GM23338 (cell line): Measurements from ENCODE around the gene TAF1D. TPM values are rescaled to one million over a fixed set of nuclear protein-coding genes. Genes with fewer than 3 reads are reported as not detected.

Experiments used
- ATAC-seq: fragments of 200-7000 bp; cut with Tn5 transposase; 3 replicates; pipeline ENCODE4 v1.9.1; 2020
- DNase-seq: peaks from one replicate; pipeline ENCODE4 v3.0.0-alpha.2; 2015; ENCODE audit warnings: low spot score
- H2AFZ ChIP-seq: fragments of 200-600 bp; sonication (generic); 2 replicates; pipeline ENCODE4 v1.8.0; 2016; ENCODE audit warnings: antibody characterized with exemption, mild to moderate bottlenecking, moderate library complexity
- H3F3A ChIP-seq: fragments of 200-600 bp; sonication (generic); replicated peaks from 2 replicates; pipeline ENCODE4 v1.8.0; 2017; ENCODE audit warnings: antibody characterized with exemption, mixed run types, low read depth
- H3K27ac ChIP-seq: fragments of 200-600 bp; sonication (generic); 2 replicates; pipeline ENCODE4 v1.6.1; 2016; ENCODE audit warnings: low read depth
- H3K27me3 ChIP-seq: fragments of 200-600 bp; sonication (generic); 2 replicates; pipeline ENCODE4 v1.8.0; 2016; ENCODE audit warnings: mild to moderate bottlenecking, mixed run types, moderate library complexity; ENCODE audit not compliant: insufficient read depth
- H3K36me3 ChIP-seq: fragments of 200-600 bp; sonication (generic); 2 replicates; pipeline ENCODE4 v1.8.0; 2016; ENCODE audit warnings: mild to moderate bottlenecking; ENCODE audit not compliant: insufficient read depth
- H3K4me1 ChIP-seq: fragments of 200-600 bp; sonication (generic); 2 replicates; pipeline ENCODE4 v1.8.0; 2016; ENCODE audit warnings: mild to moderate bottlenecking, moderate library complexity; ENCODE audit not compliant: insufficient read depth
- H3K4me2 ChIP-seq: fragments of 200-600 bp; sonication (generic); 2 replicates; pipeline ENCODE4 v1.7.1; 2017; ENCODE audit warnings: mixed run types
- H3K4me3 ChIP-seq: fragments of 200-600 bp; sonication (generic); 2 replicates; pipeline ENCODE4 v1.6.1; 2016; ENCODE audit warnings: mixed run types
- H3K79me2 ChIP-seq: fragments of 200-600 bp; sonication (generic); replicated peaks from 2 replicates; pipeline ENCODE4 v1.8.0; 2017; ENCODE audit warnings: mild to moderate bottlenecking; ENCODE audit not compliant: insufficient read depth
- H3K9me2 ChIP-seq: fragments of 200-600 bp; sonication (generic); 2 replicates; pipeline ENCODE4 v1.8.0; 2017; ENCODE audit not compliant: insufficient read depth
- H4K20me1 ChIP-seq: fragments of 200-600 bp; sonication (generic); replicated peaks from 2 replicates; pipeline ENCODE4 v1.8.0; 2017; ENCODE audit warnings: mild to moderate bottlenecking; ENCODE audit not compliant: insufficient read depth
- H3K27ac Mint-ChIP-seq: 2 replicates; pipeline ENCODE4 v1.8.0; 2020; ENCODE audit warnings: inconsistent platforms, mild to moderate bottlenecking, moderate library complexity, mixed read lengths
- H3K27me3 Mint-ChIP-seq: 3 replicates; pipeline ENCODE4 v1.8.0; 2022; ENCODE audit warnings: low read depth, mild to moderate bottlenecking, moderate library complexity, mixed read lengths, inconsistent platforms; ENCODE audit not compliant: insufficient read depth, poor library complexity
- H3K36me3 Mint-ChIP-seq: 3 replicates; pipeline ENCODE4 v1.8.0; 2021; ENCODE audit warnings: low read depth, mild to moderate bottlenecking, inconsistent platforms, moderate library complexity, mixed read lengths
- H3K4me1 Mint-ChIP-seq: 3 replicates; pipeline ENCODE4 v1.8.0; 2020; ENCODE audit warnings: mild to moderate bottlenecking, inconsistent platforms, mixed read lengths
- H3K4me3 Mint-ChIP-seq: 3 replicates; pipeline ENCODE4 v1.8.0; 2021; ENCODE audit warnings: moderate library complexity, mild to moderate bottlenecking, inconsistent platforms, mixed read lengths
- H3K9me3 Mint-ChIP-seq: 3 replicates; pipeline ENCODE4 v1.8.0; 2020; ENCODE audit warnings: moderate library complexity, mild to moderate bottlenecking, inconsistent platforms, mixed read lengths
- CREB1 ChIP-seq: fragments of 250-450 bp; sonication (Bioruptor Pico); IDR thresholded peaks from 2 replicates; pipeline ENCODE4 v1.5.0; 2020; ENCODE audit warnings: low read depth, mild to moderate bottlenecking, moderate library complexity
- EZH2 ChIP-seq: fragments of 200-600 bp; sonication (generic); IDR thresholded peaks from one replicate; pipeline ENCODE4 v1.8.0; 2017; ENCODE audit warnings: antibody characterized with exemption, mild to moderate bottlenecking, low read depth; ENCODE audit not compliant: unreplicated experiment
- NANOG ChIP-seq: IDR thresholded peaks from 2 replicates; pipeline ENCODE4 v1.6.1; 2016; ENCODE audit warnings: antibody characterized with exemption, borderline replicate concordance
- POLR2AphosphoS5 ChIP-seq: IDR thresholded peaks from 2 replicates; pipeline ENCODE4 v1.6.1; 2016; ENCODE audit warnings: antibody characterized with exemption, low read depth
- STAT1 ChIP-seq: IDR thresholded peaks from one replicate; pipeline ENCODE4 v1.6.1; 2016; ENCODE audit warnings: antibody characterized with exemption; ENCODE audit not compliant: unreplicated experiment
- ZNF114 ChIP-seq: fragments of 250-450 bp; sonication (Bioruptor Pico); IDR thresholded peaks from 2 replicates; pipeline ENCODE4 v1.5.0; 2020; ENCODE audit warnings: mild to moderate bottlenecking, moderate library complexity
- polyA plus RNA-seq: library from polyadenylated mRNA; unstranded; fragments of >200 nt; fragmentation: Nextera tagmentation; extraction: Ambion mirVana; gene quantifications from 2 replicates; pipeline ENCODE4 v1.2.1, GENCODE V29; 2016
- total RNA-seq: library from RNA; depleted of rRNA; stranded (reverse); fragments of >200 nt; shearing (Covaris generic); gene quantifications from 2 replicates; pipeline ENCODE4 v1.2.3, GENCODE V29; 2014
- TF ChIP-seq, protein P1 (sequence below): fragments of 250-450 bp; sonication (Bioruptor Pico); IDR thresholded peaks from 2 replicates; pipeline ENCODE4 v1.5.0; 2020; ENCODE audit warnings: mild to moderate bottlenecking, moderate library complexity
- TF ChIP-seq, protein P2 (sequence below): IDR thresholded peaks from 2 replicates; pipeline ENCODE4 v1.6.1; 2016; ENCODE audit warnings: antibody characterized with exemption

TAF1D gene
- total and polyA plus RNA-seq, 2 experiments from 2014 or later, result 240 to 246 TPM

DNA sequence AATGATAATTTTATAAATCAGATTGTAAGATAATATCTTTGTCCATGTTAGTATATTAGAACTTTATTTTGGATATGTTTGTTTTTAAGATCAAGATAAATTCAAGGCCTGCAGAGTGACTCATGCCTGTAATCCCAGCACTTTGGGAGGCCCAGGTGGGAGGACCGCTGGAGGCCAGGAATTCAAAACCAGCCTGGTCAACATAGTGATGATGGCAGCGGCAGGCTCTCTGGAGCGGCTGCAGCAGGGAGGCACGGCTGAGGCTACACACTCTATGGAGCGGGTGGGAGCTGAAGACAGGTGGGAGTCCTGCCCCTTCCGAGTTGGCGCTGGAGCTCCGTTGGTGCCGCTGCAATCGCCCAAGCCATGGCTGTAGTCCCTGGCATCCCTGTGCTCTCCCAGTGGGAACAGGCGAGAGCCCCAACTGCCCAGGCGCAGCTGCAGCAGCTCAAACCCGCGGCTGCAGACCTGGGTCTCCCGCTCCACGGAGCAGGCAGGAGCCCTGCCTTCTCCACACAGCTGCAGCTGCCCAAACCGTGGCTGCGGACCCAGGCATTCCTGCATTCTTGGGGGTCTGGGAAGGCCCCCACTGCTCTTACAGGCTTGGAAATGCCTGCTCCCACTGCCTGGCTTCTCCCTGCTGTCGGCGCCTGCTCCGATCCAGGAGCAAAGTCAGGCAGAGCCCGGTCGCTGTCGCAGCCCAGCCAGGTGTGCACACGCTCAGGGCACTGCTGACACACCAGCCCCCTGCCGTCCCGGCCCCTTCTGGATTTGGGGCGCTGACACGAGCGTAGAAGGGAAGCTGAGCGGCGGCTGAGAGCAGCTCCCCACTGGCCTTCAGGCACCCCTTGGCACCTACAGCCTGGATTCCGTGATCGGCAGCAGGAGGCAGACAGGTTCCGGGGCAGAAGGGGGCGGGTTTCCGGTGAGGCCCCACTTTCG is 16.9 kb upstream of the TAF1D start (continued):
- TF ChIP-seq, protein P1, sequence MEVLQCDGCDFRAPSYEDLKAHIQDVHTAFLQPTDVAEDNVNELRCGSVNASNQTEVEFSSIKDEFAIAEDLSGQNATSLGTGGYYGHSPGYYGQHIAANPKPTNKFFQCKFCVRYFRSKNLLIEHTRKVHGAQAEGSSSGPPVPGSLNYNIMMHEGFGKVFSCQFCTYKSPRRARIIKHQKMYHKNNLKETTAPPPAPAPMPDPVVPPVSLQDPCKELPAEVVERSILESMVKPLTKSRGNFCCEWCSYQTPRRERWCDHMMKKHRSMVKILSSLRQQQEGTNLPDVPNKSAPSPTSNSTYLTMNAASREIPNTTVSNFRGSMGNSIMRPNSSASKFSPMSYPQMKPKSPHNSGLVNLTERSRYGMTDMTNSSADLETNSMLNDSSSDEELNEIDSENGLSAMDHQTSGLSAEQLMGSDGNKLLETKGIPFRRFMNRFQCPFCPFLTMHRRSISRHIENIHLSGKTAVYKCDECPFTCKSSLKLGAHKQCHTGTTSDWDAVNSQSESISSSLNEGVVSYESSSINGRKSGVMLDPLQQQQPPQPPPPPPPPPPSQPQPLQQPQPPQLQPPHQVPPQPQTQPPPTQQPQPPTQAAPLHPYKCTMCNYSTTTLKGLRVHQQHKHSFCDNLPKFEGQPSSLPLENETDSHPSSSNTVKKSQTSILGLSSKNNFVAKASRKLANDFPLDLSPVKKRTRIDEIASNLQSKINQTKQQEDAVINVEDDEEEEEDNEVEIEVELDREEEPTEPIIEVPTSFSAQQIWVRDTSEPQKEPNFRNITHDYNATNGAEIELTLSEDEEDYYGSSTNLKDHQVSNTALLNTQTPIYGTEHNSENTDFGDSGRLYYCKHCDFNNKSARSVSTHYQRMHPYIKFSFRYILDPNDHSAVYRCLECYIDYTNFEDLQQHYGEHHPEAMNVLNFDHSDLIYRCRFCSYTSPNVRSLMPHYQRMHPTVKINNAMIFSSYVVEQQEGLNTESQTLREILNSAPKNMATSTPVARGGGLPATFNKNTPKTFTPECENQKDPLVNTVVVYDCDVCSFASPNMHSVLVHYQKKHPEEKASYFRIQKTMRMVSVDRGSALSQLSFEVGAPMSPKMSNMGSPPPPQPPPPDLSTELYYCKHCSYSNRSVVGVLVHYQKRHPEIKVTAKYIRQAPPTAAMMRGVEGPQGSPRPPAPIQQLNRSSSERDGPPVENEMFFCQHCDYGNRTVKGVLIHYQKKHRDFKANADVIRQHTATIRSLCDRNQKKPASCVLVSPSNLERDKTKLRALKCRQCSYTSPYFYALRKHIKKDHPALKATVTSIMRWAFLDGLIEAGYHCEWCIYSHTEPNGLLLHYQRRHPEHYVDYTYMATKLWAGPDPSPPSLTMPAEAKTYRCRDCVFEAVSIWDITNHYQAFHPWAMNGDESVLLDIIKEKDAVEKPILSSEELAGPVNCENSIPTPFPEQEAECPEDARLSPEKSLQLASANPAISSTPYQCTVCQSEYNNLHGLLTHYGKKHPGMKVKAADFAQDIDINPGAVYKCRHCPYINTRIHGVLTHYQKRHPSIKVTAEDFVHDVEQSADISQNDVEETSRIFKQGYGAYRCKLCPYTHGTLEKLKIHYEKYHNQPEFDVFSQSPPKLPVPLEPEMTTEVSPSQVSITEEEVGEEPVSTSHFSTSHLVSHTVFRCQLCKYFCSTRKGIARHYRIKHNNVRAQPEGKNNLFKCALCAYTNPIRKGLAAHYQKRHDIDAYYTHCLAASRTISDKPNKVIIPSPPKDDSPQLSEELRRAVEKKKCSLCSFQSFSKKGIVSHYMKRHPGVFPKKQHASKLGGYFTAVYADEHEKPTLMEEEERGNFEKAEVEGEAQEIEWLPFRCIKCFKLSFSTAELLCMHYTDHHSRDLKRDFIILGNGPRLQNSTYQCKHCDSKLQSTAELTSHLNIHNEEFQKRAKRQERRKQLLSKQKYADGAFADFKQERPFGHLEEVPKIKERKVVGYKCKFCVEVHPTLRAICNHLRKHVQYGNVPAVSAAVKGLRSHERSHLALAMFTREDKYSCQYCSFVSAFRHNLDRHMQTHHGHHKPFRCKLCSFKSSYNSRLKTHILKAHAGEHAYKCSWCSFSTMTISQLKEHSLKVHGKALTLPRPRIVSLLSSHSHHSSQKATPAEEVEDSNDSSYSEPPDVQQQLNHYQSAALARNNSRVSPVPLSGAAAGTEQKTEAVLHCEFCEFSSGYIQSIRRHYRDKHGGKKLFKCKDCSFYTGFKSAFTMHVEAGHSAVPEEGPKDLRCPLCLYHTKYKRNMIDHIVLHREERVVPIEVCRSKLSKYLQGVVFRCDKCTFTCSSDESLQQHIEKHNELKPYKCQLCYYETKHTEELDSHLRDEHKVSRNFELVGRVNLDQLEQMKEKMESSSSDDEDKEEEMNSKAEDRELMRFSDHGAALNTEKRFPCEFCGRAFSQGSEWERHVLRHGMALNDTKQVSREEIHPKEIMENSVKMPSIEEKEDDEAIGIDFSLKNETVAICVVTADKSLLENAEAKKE, result no peak

DNA sequence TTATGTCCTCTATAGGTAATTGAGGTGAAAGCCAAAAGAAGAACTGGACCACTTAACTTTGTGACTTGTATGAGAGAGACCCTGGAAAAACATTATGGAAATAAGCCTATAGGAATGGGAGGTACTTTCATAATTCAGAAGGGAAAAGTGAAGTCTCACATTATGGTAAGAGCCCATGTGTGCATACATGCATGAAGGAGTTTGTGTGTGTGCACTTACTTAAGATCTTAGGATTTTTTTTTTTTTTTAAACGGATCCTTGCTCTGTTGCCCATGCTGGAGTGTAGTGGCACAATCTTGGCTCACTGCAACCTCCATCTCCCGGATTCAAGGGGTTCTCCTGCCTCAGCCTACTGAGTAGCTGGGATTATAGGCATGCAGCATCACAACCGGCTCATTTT is 16.0 kb upstream of the TAF1D start:
- Histone ChIP-seq H3K4me1 (no peaks in the 10 kb centered on the region), H3F3A (no peaks in the 10 kb centered on the region), H3K79me2 (no peaks in the 10 kb centered on the region), H3K27ac (no peak overlapping the region), H4K20me1 (no peaks in the 10 kb centered on the region), H3K4me2 (no peak overlapping the region), H3K27me3 (no peaks in the 10 kb centered on the region), H3K9me2 (no peaks in the 10 kb centered on the region), H3K36me3 (peaks cover 38% of the 10 kb centered on the region), H3K4me3 (no peak overlapping the region), H2AFZ (no peak overlapping the region)
- H3K27ac Mint-ChIP-seq, result no peak overlapping the region
- H3K27me3 Mint-ChIP-seq, result no peaks in the 10 kb centered on the region
- no peak for DNase-seq
- peaks cover 37% of the 10 kb centered on the region for H3K36me3 Mint-ChIP-seq
- no peaks in the 10 kb centered on the region for H3K9me3 Mint-ChIP-seq
- ATAC-seq, result no peak
- TF ChIP-seq CREB1 (CRISPR knock-in tag) (no peak), STAT1 (no peak), EZH2 (no peak), POLR2AphosphoS5 (no peak), ZNF114 (CRISPR knock-in tag) (no peak), NANOG (no peak)
- TF ChIP-seq, protein P1, result no peak
- TF ChIP-seq, protein P2, sequence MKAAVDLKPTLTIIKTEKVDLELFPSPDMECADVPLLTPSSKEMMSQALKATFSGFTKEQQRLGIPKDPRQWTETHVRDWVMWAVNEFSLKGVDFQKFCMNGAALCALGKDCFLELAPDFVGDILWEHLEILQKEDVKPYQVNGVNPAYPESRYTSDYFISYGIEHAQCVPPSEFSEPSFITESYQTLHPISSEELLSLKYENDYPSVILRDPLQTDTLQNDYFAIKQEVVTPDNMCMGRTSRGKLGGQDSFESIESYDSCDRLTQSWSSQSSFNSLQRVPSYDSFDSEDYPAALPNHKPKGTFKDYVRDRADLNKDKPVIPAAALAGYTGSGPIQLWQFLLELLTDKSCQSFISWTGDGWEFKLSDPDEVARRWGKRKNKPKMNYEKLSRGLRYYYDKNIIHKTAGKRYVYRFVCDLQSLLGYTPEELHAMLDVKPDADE, result no peak
- no peak overlapping the region for H3K4me3 Mint-ChIP-seq
- no peaks in the 10 kb centered on the region for H3K4me1 Mint-ChIP-seq
